HL-60/S4 treated with phorbol 12-myristate 13-acetate at 8.2 ng/mL for 4 days and 3 days (cell line): ENCODE measurements around the gene CSTB.

Experiments used
- in situ Hi-C: fragments of 300-500 bp; cut with MboI; formaldehyde crosslinking; loops from 2 replicates; pipeline ENCODE4 v1.15.0; 2022; ENCODE audit warnings: low sequenced_read_pairs

CSTB gene

GRCh38 chr21:43733529-43734071 is 42.5 kb downstream of the CSTB start:
- in situ Hi-C loops: no loop called here

- in situ Hi-C loops: no loop called here
Measured at GRCh38 chr21:43733060-43733459, 43.0 kb downstream of the CSTB start.

- in situ Hi-C loops: no loop called here
Measured at GRCh38 chr21:43731891-43732711, 44.0 kb downstream of the CSTB start.

GRCh38 chr21:43731476-43731875 is 44.6 kb downstream of the CSTB start:
- in situ Hi-C loops: no loop called here

- in situ Hi-C loops: no loop called here
Measured at GRCh38 chr21:43728467-43729390, 47.4 kb downstream of the CSTB start.

GRCh38 chr21:43728154-43728466 is 48.0 kb downstream of the CSTB start:
- in situ Hi-C loops: no loop called here

GRCh38 chr21:43727519-43728153 is 48.5 kb downstream of the CSTB start:
- in situ Hi-C loops: no loop called here

GRCh38 chr21:43726686-43727518 is 49.2 kb downstream of the CSTB start:
- in situ Hi-C loops: no loop called here
